Measurements from ENCODE around the gene PSMB8.
"Not testable (repeated sequence)": the region's sequence is repeated elsewhere in the genome, so short reads cannot be mapped to it uniquely, and the experiment has no call there.

PSMB8 gene

DNA sequence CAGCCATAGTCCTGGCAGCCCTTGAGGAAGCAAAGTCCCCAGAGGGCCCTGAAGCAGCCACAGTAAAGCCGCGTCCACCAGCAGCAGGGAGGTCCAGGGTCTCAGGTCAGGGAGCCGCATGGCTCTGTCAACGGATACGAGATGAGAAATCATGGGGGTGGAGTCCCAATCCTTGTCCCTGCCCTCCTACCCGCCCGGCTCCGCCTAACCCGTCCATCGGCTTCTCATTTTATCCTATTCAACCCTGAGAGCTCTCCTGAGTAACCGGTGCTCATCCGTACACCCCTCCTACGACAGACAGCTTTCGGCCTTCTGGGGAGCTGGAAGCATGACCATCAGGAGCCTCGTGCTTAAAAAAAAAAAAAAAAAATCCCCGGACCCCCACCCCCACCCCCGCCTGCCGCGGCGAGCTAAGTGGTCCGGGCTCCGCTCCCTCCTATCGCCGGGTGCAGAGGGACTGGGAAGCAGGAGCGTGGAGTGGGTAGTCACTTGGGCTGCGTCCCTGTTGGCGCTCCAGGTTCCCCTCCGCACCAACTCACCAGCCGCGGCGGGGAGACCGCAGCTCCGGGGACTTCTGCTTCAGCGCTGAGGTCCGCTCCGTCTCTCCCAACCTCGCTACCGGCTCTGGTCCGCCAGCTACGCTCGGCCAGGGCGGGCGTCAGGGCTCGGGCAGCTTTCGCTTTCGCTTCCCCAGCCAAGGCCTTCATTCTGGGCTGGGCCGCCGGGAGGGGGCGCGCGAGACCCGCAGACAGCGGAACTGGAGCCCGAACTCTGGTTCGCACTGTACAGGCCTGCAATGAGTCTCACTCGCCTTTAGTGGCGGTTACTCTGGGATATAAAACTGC is 5.5 kb downstream of the PSMB8 start, which contains the start of gene TAP2:
TAP2 (minus strand) TSS at position 626 of the 845 bp plus-strand sequence; CDS start at position 120, 506 bp downstream.
- peak; percentile 92 to 99 (median 95) for DNase-seq (ENCODE audit: low read depth in 3 of 3, low spot score in 1 of 3)

DNA sequence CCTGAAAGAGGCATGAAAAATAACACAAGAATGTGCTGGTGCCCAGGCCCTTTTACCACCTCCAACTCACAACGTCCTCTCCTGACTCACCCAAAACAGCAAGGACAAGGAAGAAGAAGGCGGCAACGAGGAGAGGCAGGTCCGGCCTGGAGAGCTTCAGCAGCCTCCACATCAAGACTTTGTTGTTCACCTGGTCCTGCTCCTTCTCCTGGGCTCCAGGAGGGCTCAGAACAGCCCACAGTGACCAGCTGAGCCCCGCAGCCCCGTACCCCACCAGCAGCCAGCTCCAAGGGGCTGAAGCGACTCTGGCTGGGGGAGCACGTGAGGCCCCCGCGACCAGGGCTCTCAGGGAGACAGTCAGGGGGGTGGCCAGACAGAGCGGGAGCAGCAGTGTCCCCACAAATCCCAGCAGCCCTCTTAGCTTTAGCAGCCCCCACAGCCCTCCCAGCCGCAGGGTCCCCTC is 6.2 kb downstream of the PSMB8 start:
- no peak for DNase-seq (ENCODE audit: low read depth in 3 of 3, low spot score in 1 of 3)

DNA sequence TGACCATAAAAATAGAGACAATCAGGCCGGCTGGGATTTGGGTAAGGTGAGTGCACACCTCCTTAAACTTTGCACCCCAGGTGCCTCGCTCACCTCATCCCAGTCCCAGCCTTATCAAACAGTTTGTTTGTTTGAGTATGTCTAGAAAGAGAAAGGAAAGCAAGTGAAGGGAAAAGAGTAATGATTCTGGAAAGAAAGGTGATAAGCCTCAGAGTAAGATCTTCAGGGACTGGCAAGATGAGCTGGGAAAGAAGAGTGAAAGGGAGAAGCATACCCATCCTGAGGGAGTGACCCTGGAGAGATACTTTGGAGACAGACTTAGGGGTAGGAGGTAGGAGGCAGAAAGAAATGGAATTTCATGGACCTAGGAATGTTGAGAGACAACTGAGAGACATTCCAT is 7.0 kb downstream of the PSMB8 start:
- DNase-seq (ENCODE audit: low read depth in 3 of 3, low spot score in 1 of 3): no peak

DNA sequence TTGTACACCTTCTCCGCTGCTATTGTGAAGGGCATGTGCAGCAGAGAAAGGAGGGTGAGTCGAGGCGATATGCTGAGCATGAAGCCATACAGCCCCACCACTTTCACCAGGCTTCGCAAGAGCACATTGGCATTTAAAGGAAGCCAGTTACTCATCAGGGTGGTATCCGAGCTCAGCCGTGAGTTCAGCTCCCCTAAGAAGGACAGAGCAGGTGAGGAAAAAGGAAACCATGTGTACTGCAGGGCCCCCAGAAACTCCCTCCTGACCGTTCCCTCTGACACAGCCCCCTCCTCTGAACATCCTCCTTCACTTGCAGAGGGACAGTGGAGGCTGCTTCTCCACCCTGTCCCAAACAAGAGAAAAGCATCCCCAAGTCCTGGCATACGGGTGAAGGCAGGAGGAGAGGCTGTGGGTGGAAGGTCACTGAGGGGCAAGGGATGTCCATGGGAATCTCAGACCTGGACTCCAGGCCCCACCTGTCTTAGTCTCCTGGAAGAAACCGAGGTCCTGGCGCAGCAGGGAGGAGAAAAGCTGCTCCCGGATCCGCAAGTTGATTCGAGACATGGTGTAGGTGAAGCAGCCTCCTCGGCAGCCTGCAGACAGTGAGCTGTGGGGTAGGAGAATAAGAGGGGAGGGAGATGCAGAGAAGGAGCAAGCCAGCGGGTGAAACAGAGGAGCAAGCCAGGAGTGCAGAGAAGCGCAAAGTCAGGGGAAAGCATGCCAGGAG is 8.5 kb downstream of the PSMB8 start:
- DNase-seq (ENCODE audit: low read depth in 3 of 3, low spot score in 1 of 3): no peak

DNA sequence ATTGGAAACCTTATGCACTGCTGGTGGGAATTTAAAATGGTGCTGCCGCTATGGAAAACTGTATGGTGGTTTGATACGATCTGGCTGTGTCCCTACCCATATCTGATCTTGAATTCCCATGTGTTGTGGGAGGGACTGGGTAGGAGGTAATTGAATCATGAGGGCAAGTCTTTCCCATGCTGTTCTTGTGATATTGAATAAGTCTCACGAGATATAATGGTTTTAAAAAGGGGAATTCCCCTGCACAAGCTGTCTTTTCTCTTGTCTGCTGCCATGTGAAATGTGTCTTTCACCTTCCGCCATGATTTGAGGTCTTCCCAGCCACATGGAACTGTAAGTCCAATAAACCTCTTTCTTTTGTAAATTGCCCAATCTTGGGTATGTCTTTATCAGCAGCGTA is 10.2 kb downstream of the PSMB8 start:
- DNase-seq (ENCODE audit: low read depth in 3 of 3, low spot score in 1 of 3): no peak

DNA sequence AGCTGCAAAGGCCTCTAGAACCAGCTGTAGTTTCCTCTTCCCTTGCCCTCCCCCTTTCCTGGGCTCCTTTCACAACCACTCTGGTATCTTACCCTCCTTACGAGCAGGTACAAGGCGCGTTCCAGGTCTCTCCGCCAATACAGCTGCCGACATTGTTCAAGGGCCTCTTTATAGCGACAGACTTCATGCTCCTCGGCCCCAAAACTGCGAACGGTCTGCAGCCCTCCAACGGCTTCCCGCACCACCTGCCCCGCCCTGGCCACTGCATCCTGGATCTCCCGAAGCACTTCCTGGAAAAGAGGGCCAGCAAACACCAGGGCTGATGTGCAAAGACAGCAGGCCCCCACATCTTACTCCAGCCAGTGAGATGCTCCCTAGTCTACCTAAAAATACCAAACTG is 11.3 kb downstream of the PSMB8 start:
- DNase-seq (ENCODE audit: low read depth in 3 of 3, low spot score in 1 of 3): no peak

DNA sequence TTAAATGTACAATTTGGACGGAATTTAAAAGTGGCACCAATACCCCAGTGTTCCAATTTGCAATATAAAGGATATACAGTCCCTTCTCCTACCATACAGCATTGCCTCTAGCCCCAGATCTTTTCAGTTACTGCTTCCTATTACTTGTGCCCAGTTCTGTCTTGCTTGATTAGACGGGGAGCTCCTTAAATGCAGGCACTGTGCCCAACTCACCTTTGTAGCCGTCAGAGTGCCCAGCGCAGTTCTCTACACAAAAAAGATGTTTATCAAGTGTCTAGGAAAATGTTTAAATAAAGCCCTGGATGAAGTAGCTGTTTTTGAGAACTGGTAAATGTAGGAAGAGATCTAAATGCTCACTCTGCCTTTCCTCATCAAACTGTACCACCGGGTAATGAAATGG is 12.9 kb downstream of the PSMB8 start:
- DNase-seq (ENCODE audit: low read depth in 3 of 3, low spot score in 1 of 3): no peak

DNA sequence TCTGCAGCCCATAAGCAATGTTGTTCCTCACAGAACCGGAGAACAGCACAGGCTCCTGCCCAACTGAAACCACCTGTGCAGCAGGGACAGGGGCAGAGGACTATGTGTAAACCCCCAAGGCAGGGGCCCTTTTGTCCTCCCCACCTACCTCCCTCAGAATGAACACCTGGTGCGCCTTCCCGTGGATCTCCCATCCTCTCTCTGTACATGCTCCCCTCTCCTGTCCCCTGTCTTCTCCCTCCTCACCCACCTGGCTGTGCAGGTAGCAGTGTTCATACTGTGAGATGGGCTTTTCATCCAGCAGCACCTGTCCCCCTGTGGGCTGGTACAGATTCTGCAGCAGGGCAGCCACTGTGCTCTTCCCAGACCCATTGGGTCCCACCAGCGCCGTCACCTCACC is 13.8 kb downstream of the PSMB8 start:
- DNase-seq (ENCODE audit: low read depth in 3 of 3, low spot score in 1 of 3): no peak

DNA sequence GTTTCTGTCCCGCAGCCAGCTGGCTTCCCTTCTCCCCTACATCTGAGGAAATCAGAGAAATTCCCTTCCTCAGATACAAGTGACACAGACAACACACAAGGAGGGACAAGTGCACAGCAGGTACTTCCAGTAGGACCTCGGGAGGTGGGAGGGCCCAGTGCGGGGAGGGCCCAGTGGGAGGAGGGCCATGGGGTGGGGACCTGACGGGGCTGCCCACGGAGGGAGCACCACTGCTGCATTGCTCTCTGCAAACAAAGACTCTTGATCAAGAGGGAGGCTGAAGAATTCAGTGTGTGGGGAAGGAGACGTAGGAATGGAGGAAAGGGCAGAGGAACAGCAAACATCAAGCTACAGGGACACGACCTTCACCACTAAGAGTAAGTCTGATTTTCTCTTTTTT is 14.4 kb downstream of the PSMB8 start:
- no peak for DNase-seq (ENCODE audit: low read depth in 3 of 3, low spot score in 1 of 3)

DNA sequence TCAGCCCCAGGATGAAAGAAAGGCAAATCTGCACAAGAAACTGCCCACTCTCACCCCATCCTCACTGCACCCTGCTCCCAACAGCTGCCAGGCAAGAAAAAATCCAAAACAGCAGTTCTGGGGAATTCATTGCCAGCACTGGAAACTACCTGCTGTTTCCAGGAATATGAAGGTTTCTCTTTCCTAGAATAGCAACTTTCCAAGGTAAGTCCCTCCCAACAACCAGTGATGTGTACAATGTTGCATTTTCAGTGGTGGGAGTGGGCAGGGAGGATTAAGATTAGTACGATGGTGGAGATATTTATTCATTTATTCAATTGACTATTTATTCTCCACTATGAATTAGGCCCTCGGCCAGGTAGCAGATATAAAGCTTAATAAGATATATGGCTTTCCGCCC is 16.8 kb downstream of the PSMB8 start:
- no peak for DNase-seq (ENCODE audit: low read depth in 3 of 3, low spot score in 1 of 3)

DNA sequence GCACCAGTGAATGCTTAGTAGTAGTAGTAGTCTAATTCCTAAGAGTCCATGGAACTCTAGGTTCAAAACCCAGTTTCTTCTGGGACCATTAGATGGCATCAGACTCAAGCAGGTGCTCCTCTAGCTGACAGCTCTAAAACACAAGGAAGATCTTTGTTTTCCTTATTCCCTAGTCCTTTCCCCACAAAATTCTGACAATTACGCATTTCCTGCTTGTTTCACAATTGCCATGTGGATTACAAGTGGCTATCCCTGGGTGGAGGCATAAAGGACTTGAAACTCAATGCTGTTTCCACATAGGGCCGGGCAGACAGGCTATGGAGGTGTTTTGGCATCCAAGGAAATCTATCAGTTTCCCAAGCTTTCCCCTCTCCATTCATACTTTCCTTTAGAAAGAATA is 17.9 kb downstream of the PSMB8 start:
- no peak for DNase-seq (ENCODE audit: low read depth in 3 of 3, low spot score in 1 of 3)

DNA sequence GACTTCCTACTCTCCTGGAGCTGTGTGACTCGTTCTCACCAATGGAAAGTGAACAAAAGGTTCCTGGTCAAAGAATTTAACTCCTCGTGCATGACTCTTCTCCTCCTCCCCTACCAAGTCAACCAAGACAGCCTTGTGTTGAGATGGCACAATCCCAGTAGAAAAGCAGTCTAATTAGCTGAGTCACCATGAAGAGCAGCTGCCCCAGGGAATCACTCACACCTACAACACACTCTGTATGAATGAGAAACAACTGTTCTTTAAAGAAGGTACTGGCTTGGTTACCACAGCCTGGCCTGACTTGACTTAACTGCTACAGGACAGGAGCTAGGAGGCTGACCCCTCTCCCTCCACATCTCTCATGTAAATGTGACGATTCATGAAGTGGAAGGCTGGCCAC is 24.1 kb downstream of the PSMB8 start:
- no peak for DNase-seq (ENCODE audit: low read depth in 3 of 3, low spot score in 1 of 3)

DNA sequence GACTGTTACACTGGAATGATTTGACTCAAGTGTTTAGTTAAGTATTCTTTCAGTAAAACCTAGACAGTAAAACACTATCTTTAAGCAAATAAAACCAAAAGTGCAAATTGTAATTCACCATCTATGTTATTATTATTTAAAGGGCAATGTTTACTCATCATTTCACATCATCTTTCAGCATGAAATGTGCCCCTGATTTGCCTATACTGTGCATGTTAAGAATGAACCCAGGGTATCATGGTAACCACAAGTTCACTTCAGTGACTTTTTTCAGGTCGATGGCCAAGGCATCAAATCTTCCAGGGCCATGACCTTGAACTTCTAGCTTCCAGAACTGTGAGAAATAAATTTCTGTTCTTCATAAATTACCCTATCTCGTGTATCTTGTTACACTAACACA is 25.0 kb downstream of the PSMB8 start:
- no peak for DNase-seq (ENCODE audit: low read depth in 3 of 3, low spot score in 1 of 3)

DNA sequence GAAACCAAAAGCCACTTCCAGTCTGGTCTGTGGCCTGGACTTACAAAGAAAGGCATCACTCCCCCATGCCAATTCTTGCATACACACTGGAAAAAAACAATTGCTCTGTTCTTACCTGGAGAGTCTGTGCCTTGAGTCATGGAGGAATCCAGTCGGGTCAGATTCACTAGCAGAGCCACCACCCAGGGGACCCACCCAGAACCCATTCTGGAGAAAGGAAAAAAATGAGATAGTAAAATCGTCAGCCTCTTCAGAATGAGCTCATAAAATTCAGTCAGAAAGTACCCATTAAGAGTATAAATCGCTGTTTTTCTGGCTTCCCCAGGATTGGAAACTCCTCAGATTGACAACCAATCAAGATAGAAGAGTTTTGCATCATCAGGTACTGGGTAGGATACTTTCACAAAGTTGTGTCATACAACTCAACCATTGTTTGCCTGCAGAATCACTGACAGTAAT is 27.1 kb downstream of the PSMB8 start, which contains the start of gene HLA-DOB:
HLA-DOB (minus strand) TSS at position 257 of the 459 bp plus-strand sequence; CDS start at position 206, 51 bp downstream.
- DNase-seq (ENCODE audit: low read depth in 3 of 3, low spot score in 1 of 3): no peak

DNA sequence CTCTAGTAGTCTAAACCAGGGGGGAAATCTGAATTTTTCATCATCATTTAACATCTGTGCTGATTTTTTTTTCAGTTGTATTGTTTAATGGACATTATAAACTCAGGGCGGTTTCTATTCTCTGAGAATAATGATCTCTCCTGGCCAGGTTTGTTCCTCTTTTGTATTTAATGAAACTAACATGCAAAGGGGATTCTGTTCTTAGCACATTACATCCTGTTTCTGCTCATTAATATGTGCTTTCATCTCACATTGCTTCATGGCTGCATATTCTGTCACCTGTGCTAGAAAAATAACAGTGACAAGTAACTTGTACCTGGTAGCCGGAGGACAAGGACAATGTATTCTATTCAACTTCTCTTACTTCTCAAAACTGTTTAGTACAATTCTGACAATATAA is 27.9 kb downstream of the PSMB8 start:
- no peak for DNase-seq (ENCODE audit: low read depth in 3 of 3, low spot score in 1 of 3)

DNA sequence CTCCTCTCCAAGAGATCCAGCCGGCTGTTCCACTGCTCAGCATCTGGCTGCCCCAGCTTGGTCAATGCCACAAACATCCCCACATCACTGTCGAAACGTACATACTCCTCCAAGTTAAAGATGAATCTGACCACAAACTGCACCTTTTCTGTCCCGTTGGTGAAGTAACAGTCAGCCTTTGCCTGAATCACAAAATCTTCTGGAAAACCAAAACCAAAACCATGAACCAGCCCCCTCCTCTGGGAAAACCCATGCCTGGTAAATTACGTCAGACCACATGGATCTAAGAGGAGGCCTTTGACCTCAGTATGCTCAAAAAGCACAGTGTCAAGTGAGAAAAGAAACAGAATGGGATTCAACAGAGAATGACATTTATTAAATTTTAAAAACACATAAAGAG is 28.7 kb downstream of the PSMB8 start:
- no peak for DNase-seq (ENCODE audit: low read depth in 3 of 3, low spot score in 1 of 3)

DNA sequence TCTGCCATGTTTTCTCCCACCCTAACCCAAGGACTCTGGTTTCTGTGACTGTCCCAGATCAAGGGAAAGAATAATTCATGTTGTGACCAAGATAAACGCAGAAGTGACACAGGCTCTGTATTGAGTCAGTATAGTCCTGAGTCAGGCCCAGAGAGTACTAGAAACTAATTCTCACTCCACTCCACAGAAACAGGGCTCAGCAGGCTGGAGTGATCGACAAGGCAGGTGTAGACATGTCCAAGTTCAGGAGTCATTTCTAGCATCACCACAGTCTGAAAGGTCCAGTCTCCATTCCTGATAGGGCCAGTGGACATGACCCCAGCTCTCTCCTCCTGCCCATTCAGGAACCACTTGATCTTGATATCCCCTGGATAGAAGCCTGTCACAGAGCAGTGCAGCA is 29.7 kb downstream of the PSMB8 start:
- DNase-seq (ENCODE audit: low read depth in 3 of 3, low spot score in 1 of 3): no peak

DNA sequence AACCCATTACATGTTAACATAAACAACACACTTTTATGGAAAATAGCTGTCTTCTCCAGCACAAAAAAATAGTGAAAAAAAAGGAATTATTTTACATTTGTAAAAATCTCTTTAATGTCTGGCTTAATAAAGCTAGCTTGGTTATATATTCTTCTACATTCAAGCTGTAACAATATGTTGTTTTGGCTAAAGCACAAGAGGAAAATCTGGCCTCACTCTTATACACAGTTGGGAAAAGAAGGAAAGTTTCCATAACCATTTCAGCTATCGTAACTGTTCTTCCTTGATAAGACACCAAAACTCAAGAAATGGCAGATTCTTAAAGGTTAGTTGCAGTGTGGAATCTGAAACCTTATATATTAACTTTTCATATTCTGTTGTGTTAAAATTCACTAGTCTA is 34.7 kb downstream of the PSMB8 start:
- DNase-seq (ENCODE audit: low read depth in 3 of 3, low spot score in 1 of 3): no peak

DNA sequence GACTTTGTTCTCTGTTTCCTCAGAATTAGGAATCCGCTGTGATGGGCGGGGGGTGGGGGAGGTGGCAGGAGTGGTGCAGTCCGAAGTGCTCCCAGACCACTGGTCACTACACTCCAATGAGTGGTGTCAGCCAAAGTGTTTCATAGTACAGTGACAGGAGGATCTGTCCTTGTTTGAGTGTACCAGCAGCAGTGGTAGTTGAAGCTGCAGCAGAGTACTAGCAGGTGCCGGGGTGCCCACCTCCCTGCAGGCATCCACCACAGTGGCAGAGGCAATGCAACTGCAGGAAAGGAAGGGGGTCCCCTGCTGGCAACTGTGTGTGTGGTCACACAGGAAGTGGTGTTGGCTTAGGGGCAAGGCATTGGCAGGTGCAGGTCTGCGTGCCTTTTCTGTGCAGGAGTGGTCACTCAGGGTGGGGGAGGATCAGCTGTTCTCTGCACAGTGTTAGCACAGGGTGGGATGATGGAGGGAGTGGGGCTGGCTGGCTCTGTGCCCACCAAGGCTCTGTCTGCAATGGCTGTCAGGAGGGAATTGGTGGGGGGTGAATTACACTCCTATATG is 36.7 kb downstream of the PSMB8 start:
- no peak for DNase-seq (ENCODE audit: low read depth in 3 of 3, low spot score in 1 of 3)

DNA sequence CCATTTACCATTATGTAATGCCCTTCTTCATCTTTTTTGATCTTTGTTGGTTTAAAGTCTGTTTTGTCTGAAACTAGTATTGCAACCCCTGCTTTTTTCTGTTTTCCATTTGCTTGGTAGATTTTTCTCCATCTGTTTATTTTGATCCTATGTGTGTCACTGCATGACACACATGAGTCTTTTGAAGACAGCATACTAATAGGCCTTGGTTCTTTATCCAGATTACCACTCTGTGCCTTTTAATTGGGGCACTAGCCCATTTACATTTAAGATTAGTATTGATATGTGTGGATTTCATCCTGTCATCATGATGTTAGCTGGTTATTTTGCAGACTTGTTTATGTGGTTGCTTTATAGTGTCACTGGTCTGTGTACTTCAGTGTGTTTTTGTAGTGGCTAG is 38.4 kb downstream of the PSMB8 start:
- DNase-seq (ENCODE audit: low read depth in 3 of 3, low spot score in 1 of 3): not testable (repeated sequence)

DNA sequence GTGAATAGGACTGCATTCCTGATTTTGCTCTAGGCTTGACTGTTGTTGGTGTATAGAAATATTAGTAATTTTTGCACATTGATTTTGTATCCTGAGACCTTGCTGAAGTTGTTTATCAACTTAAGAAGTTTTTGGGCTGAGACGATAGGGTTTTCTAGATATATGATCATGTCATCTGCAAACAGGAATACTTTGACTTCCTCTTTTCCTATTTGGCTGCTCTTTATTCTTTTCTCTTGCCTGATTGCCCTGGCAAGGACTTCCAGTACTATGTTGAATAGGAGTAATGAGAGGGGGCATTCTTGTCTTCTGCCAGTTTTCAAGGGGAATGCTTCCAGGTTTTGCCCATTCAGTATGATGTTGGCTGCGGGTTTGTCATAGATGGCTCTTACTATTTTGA is 40.4 kb downstream of the PSMB8 start:
- no peak for DNase-seq (ENCODE audit: low read depth in 3 of 3, low spot score in 1 of 3)

DNA sequence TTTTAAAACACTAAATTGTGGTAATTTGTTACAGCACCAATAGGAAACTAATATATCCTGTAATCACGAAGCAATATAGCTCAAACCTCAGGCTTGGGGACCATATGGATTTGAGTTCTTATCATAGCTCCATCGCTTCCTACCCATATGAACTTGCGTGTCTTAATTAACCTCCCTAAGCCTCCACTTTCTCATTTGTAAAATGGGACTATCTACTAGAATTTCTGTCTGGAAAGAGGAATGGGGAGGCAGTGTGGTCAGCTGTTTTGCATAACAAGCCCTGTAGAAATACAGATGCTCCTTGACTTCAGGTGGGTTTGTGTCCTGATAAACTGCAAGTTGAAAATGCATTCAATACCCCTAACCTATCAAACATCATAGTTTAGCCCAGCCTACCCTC is 44.1 kb downstream of the PSMB8 start:
- no peak for DNase-seq (ENCODE audit: low read depth in 3 of 3, low spot score in 1 of 3)
